ENCODE data around the gene GBX1.

Gene GBX1

GRCh38 chr7:151167197-151167961 is at the start of gene GBX1:
GBX1 (minus strand) TSS chr7:151167694; CDS start chr7:151167548, 146 bp downstream.
- DNase-seq = no peak

GRCh38 chr7:151215396-151215795 is 47.9 kb upstream of the GBX1 start:
- no peak for DNase-seq

DNA sequence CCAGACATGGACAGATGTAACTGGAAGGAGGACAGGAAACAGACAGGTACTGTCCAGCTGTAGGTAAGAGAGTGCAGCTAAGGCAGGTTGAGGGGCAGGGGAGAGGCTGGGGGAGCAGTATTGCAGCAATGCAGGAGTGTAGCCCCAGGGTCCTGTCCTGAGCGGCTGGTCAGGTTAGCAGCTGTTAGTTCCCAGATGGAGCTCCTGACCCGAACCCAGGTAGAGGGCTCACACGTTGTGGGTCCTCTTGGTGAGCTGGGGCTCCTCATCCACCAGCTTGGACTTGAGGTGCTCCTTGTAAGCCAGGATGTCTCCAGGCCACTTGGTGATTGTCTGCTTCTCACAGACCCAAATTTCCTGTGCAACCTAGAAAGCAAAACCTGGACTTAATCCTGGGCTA is 46.3 kb upstream of the GBX1 start:
- DNase-seq = no peak

DNA sequence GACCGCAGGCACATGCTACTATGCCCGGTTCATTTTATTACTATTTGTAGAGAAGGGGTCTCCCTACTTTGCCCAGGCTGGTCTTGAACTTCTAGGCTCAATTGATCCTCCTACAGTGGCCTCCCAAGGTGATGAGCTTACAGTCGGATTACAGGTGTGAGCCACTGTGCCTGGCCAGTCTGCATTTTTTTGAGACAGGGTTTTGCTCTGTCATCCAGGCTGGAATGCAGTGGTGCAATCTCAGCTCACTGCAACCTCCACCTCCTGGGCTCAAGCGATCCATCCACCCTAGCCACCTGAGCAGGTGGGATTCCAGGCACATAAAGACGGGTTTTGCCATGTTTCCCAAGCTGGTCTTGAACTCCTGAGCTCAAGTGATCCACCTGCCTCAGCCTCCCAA is 45.1 kb upstream of the GBX1 start:
- no peak for DNase-seq

- DNase-seq = no peak
Measured at GRCh38 chr7:151211155-151211772, 43.8 kb upstream of the GBX1 start.

DNA sequence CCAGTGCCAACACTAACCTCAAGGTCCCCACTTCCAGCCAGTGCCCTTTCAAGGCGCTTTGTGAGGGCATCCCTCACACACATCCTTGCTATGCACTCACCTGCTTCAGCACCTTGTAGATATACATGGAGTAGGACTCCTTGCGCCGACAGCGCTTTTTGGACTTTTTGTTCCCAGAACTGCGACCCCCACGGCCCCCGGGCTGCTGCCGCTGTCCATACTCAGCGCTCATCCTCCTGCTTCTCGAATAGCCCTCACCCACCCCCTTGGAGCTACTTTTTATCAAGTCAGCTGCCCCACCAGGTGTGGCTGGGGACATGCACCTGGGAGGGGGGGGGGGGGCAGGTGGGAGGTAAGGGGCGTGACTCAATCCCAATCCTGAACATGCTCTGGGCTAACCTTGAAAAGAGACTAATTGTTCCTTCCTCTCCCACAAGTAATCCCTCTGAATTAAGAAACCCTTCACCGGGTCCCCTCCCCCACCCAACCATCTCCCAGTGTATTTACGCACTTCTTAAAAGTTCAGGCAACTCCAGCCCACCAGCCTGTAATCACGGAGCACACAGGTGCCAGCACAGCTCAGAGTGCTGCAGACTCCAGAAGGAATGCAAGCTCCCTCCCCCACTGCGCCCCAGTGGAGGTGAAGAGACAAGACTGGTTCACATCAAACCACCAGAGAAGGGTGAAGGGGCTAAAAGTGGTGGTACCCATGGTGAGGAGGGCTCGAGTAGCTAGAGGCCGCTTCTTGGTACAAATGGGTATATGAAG is 42.8 kb upstream of the GBX1 start, which contains the start of gene H2BK1:
Gene H2BK1, minus strand, starts transcription at position 402 of the 768 bp plus-strand sequence. Its CDS starts 170 bp downstream, at position 232.
- no peak for DNase-seq

- DNase-seq = no peak
Measured at GRCh38 chr7:151209588-151209987, 42.1 kb upstream of the GBX1 start.

- no peak for DNase-seq
Measured at GRCh38 chr7:151208253-151208862, 40.9 kb upstream of the GBX1 start.

DNA sequence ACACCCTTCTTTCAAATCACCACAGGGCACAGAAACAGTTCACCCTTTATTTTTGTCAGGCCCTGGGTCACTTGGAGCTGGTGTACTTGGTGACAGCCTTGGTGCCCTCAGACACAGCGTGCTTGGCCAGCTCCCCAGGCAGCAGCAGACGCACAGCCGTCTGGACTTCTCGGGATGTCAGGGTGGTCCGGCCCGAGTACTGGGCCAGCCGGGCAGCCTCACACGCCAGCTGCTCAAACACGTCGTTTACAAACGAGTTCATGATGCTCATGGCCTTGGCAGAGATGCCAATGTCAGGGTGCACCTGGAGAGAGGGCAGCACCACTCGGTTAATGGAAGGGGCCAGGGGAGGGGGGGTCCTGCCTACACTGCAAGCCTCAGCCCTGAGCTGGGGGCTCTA is 40.3 kb upstream of the GBX1 start:
- no peak for DNase-seq

GRCh38 chr7:151207315-151207714 is 39.8 kb upstream of the GBX1 start:
- no peak for DNase-seq

DNA sequence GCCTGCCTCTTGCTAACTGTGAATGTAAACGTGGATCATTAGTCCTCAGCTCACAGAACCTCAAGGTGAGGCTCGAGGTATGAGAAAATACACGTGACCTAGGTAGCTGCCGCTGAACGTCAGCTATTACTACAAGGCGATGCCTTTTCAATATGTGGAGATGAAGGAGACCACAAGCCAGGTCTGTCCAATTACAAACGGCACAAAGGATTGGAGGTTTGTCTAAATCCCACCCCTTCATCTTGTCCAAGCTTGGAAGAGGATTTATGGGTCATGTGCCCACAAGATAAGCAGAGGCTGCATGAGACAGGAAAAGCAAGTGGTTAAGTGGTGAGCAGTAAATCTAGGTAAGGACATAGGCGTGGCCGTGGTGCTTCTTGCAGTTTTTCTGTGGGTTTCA is 39.4 kb upstream of the GBX1 start:
- no peak for DNase-seq

DNA sequence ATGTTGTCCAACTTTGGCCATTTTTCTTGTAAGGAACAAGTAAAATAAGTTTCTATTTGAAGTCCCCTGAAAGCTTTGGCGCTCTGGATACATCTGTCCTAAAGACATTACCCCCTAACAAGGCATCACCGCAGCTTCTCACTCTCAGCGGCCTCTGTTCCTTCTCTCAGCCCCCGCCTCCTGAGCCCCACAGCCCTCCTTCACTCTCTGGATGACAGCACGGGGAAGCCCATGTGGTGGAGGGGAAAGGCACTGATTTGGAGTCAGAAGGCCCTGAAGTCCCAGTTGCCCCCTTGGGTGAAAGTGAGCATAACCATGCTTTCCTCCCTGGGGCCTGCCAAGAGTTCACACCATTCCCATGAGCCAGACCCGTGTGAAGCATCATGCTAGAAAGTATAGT is 38.2 kb upstream of the GBX1 start:
- no peak for DNase-seq

GRCh38 chr7:151204383-151205032 is 37.0 kb upstream of the GBX1 start:
- no peak for DNase-seq

- no peak for DNase-seq
Measured at GRCh38 chr7:151202836-151203235, 35.3 kb upstream of the GBX1 start.

- no peak for DNase-seq
Measured at GRCh38 chr7:151201751-151202150, 34.3 kb upstream of the GBX1 start.

- no peak for DNase-seq
Measured at GRCh38 chr7:151201344-151201743, 33.9 kb upstream of the GBX1 start.

- DNase-seq = no peak
Measured at GRCh38 chr7:151198945-151199848, 31.7 kb upstream of the GBX1 start.

GRCh38 chr7:151197932-151198331 is 30.4 kb upstream of the GBX1 start:
- no peak for DNase-seq

- DNase-seq = no peak
Measured at GRCh38 chr7:151195616-151196450, 28.3 kb upstream of the GBX1 start.

DNA sequence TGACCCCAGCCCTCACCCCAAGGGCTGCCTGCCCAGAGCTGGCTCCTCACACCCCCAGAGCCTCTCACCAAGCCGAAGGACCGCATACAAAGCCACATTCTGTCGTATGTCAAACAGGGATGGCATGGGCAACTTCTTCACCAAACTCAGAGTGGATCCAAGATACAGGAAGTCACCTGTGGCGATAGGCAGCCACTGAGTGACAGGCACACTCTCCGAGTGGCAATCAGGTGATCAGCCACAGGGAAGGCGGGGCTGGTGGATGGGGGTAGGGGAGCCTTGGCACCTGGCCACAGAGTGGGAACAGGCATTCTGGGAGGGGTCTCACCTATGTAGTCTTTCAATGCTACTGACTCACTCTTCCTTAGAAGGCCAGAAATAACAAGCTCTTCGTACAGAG is 26.7 kb upstream of the GBX1 start:
- DNase-seq = no peak

All from activated CD4-positive, CD25-positive, alpha-beta regulatory T cell (primary cell).